ENCODE data around the gene CDK5RAP3.

CDK5RAP3 gene

GRCh38 chr17:48025904-48026501 is 55.1 kb downstream of the CDK5RAP3 start:
- FAIRE-seq, result no peak

- peak; percentile 25 for FAIRE-seq
Measured at GRCh38 chr17:48026502-48027321, 55.8 kb downstream of the CDK5RAP3 start.

- FAIRE-seq, result no peak
Measured at GRCh38 chr17:48027322-48027981, 56.5 kb downstream of the CDK5RAP3 start.

GRCh38 chr17:48028736-48029135 is 57.8 kb downstream of the CDK5RAP3 start:
- FAIRE-seq, result no peak

GRCh38 chr17:48030531-48030930 is 59.6 kb downstream of the CDK5RAP3 start:
- FAIRE-seq, result no peak
